ENCODE measurements around the gene ATXN7. TPM values are rescaled to one million over a fixed set of nuclear protein-coding genes. Genes with fewer than 3 reads are reported as not detected.

Gene ATXN7
- total and polyA plus RNA-seq, 2 of the 13 experiments (the other 11 are each of a cell fraction or from before 2014, with no cell fraction given): 13.8 to 20.0 TPM

DNA sequence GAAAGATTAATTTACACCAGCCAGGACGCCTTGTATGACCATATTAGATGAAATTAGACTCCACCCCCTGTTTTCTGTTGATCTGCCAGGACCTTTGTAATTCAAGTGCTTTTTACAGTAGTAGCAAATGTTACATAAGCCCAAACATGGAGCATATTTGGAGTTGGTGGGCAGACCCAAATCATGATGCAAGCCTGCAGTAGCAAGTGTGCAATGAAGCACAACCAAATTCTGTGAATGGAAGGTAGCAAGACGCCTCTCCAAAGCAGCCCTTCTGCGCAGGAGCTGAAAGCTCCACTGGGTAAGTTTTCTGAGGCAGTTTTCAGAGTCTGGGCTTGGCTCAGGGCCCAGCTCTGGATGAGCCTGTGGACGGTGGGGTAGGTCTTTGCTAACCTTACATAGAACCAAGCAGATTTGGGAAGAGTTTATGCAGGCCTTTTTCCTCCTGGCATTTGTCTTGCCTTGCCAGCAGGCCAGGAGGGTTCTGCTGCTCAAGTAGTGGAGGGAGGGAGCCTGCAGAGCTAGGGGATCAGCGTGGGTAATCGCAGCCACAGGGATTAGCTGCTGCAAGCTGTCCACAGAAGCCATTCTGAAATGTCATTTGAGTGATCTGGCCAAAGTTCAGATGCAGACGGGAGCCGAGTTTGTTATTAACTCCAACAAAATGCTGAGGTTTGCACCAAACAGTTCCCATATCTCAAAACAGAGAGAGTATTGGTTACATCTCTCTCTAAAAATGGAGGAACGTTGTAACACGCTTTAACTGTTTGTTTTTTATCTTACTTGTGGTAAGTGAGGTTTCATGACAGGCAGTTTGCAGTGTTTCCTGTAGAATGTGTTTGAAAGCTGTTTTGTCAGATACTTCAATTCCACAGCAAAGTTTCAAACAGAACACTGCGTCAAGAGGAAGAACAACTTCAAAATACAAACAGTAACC lies 104.3 kb downstream of the ATXN7 start (continued):
- no peak for TF ChIP-seq MTA3 (CRISPR knock-in tag; IDR thresholded peaks at IDR 0.05)
- TF ChIP-seq MYNN (CRISPR knock-in tag; IDR thresholded peaks at IDR 0.05; ENCODE audit: low read depth): no peak
- TF ChIP-seq RBAK (CRISPR knock-in tag; IDR thresholded peaks at IDR 0.05): no peak
- TF ChIP-seq, protein P1, sequence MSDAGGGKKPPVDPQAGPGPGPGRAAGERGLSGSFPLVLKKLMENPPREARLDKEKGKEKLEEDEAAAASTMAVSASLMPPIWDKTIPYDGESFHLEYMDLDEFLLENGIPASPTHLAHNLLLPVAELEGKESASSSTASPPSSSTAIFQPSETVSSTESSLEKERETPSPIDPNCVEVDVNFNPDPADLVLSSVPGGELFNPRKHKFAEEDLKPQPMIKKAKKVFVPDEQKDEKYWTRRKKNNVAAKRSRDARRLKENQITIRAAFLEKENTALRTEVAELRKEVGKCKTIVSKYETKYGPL (CRISPR knock-in tag; IDR thresholded peaks at IDR 0.05): peak; percentile 66; the same call in 1 of the 2 replicates
- TF ChIP-seq ZNF282 (IDR thresholded peaks at IDR 0.05; ENCODE audit: partially characterized antibody): no peak
- no peak for TF ChIP-seq ZNF570 (CRISPR knock-in tag; IDR thresholded peaks at IDR 0.05; ENCODE audit: borderline replicate concordance)
- no peak for TF ChIP-seq KLF13 (CRISPR knock-in tag; IDR thresholded peaks at IDR 0.05)
- peak; percentile 71; the same call in 1 of the 2 replicates for TF ChIP-seq HOXA3 (CRISPR knock-in tag; IDR thresholded peaks at IDR 0.05)
- TF ChIP-seq LCORL (IDR thresholded peaks at IDR 0.05): no peak
- TF ChIP-seq LCORL (CRISPR knock-in tag; IDR thresholded peaks at IDR 0.05): no peak
- TF ChIP-seq ZNF253 (CRISPR knock-in tag; IDR thresholded peaks at IDR 0.05; ENCODE audit: borderline replicate concordance): no peak
- TF ChIP-seq, protein P2, sequence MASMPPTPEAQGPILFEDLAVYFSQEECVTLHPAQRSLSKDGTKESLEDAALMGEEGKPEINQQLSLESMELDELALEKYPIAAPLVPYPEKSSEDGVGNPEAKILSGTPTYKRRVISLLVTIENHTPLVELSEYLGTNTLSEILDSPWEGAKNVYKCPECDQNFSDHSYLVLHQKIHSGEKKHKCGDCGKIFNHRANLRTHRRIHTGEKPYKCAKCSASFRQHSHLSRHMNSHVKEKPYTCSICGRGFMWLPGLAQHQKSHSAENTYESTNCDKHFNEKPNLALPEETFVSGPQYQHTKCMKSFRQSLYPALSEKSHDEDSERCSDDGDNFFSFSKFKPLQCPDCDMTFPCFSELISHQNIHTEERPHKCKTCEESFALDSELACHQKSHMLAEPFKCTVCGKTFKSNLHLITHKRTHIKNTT (CRISPR knock-in tag; IDR thresholded peaks at IDR 0.05): no peak
- no peak for TF ChIP-seq ATF7 (IDR thresholded peaks at IDR 0.05)
- TF ChIP-seq ATF7 (CRISPR knock-in tag; IDR thresholded peaks at IDR 0.05): no peak
- TF ChIP-seq MAFK (conservative IDR thresholded peaks at IDR 0.05 in 1 of 2, IDR thresholded peaks at IDR 0.05 in 1 of 2; ENCODE audit: low read length in 2 of 2): peak; percentile 92 to 96
- no peak for TF ChIP-seq SPEN (CRISPR knock-in tag; IDR thresholded peaks at IDR 0.05; ENCODE audit: low read depth)
- TF ChIP-seq TARDBP (CRISPR knock-in tag; IDR thresholded peaks at IDR 0.05): no peak
- TF ChIP-seq AHR (CRISPR knock-in tag; IDR thresholded peaks at IDR 0.05): no peak
- TF ChIP-seq MBNL3 (CRISPR knock-in tag; conservative IDR thresholded peaks at IDR 0.05): no peak
- TF ChIP-seq ZNF543 (CRISPR knock-in tag; IDR thresholded peaks at IDR 0.05): no peak
- TF ChIP-seq ZNF251 (CRISPR knock-in tag; IDR thresholded peaks at IDR 0.05): no peak
- TF ChIP-seq NFE2 (CRISPR knock-in tag; IDR thresholded peaks at IDR 0.05): no peak
- TF ChIP-seq, protein P3, sequence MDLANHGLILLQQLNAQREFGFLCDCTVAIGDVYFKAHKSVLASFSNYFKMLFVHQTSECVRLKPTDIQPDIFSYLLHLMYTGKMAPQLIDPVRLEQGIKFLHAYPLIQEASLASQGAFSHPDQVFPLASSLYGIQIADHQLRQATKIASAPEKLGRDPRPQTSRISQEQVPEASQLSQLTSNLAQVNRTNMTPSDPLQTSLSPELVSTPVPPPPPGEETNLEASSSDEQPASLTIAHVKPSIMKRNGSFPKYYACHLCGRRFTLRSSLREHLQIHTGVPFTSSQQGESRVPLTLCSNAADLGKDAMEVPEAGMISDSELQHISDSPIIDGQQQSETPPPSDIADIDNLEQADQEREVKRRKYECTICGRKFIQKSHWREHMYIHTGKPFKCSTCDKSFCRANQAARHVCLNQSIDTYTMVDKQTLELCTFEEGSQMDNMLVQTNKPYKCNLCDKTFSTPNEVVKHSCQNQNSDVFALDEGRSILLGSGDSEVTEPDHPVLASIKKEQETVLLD (CRISPR knock-in tag; IDR thresholded peaks at IDR 0.05; ENCODE audit: low read depth): no peak

Measured in HepG2 (cell line).